GM23248 (cell line): ENCODE results near the gene CNR2. TPM values are rescaled to one million over a fixed set of nuclear protein-coding genes. Genes with fewer than 3 reads are reported as not detected.
A peak's percentile ranks its signal among the peaks of the same experiment; 100 is the strongest.

Experiments
- DNase-seq: peaks from one replicate; pipeline ENCODE4 v3.0.0-alpha.2; 2015
- H2AFZ ChIP-seq: fragments of 200-600 bp; sonication (generic); 2 replicates; pipeline ENCODE4 v1.6.1; 2016; ENCODE audit warnings: antibody characterized with exemption
- H3F3A ChIP-seq: fragments of 200-600 bp; sonication (generic); 2 replicates; pipeline ENCODE4 v1.6.1; 2016; ENCODE audit warnings: mild to moderate bottlenecking, antibody characterized with exemption, mixed run types; ENCODE audit not compliant: insufficient read depth
- H3K27ac ChIP-seq: fragments of 200-600 bp; sonication (generic); 2 replicates; pipeline ENCODE4 v1.5.1; 2016; ENCODE audit warnings: mild to moderate bottlenecking
- H3K27me3 ChIP-seq: fragments of 200-600 bp; sonication (generic); replicated peaks from 2 replicates; pipeline ENCODE4 v1.6.1; 2016; ENCODE audit warnings: mild to moderate bottlenecking; ENCODE audit not compliant: insufficient read depth
- H3K36me3 ChIP-seq: fragments of 200-600 bp; sonication (generic); 2 replicates; pipeline ENCODE4 v1.6.1; 2016; ENCODE audit warnings: low read depth, mild to moderate bottlenecking
- H3K4me1 ChIP-seq: fragments of 200-600 bp; sonication (generic); 2 replicates; pipeline ENCODE4 v1.6.1; 2016; ENCODE audit warnings: mild to moderate bottlenecking; ENCODE audit not compliant: insufficient read depth
- H3K4me2 ChIP-seq: fragments of 200-600 bp; sonication (generic); one replicate; pipeline ENCODE4 v1.6.1; 2016; ENCODE audit warnings: mild to moderate bottlenecking; ENCODE audit not compliant: unreplicated experiment
- H3K4me3 ChIP-seq: fragments of 200-600 bp; sonication (generic); 2 replicates; pipeline ENCODE4 v1.5.1; 2016; ENCODE audit warnings: mild to moderate bottlenecking
- H3K79me2 ChIP-seq: fragments of 200-600 bp; sonication (generic); 2 replicates; pipeline ENCODE4 v1.6.1; 2016; ENCODE audit warnings: mild to moderate bottlenecking; ENCODE audit not compliant: insufficient read depth
- H3K9ac ChIP-seq: fragments of 200-600 bp; sonication (generic); 2 replicates; pipeline ENCODE4 v1.6.1; 2016; ENCODE audit warnings: mild to moderate bottlenecking
- H3K9me2 ChIP-seq: fragments of 200-600 bp; sonication (generic); 2 replicates; pipeline ENCODE4 v1.6.1; 2016; ENCODE audit warnings: mixed run types, mild to moderate bottlenecking, moderate library complexity; ENCODE audit not compliant: insufficient read depth
- H3K9me3 ChIP-seq: fragments of 200-600 bp; sonication (generic); one replicate; pipeline ENCODE4 v1.6.1; 2017; ENCODE audit warnings: low read depth
- H4K20me1 ChIP-seq: fragments of 200-600 bp; sonication (generic); 2 replicates; pipeline ENCODE4 v1.6.0; 2016; ENCODE audit not compliant: insufficient read depth
- EZH2 ChIP-seq: fragments of 200-600 bp; sonication (generic); IDR thresholded peaks from 2 replicates; pipeline ENCODE4 v1.6.1; 2018; ENCODE audit warnings: antibody characterized with exemption, mild to moderate bottlenecking; ENCODE audit not compliant: insufficient read depth, poor library complexity, severe bottlenecking
- EZH2phosphoT487 ChIP-seq: fragments of 200-600 bp; sonication (generic); IDR thresholded peaks from 2 replicates; pipeline ENCODE4 v1.6.1; 2018; ENCODE audit warnings: antibody characterized with exemption, moderate library complexity, mild to moderate bottlenecking, low read depth; ENCODE audit not compliant: insufficient read depth
- WGBS, 2 experiments: methylation state at CpG; one replicate each; pipeline ENCODE4 v1.1.6; 2015 to 2017; ENCODE audit warnings: low lambda C conversion rate in 2 of 2, low coverage in 1 of 2; ENCODE audit errors: missing lambda C conversion rate in 2 of 2; 5-methylcytosine and 5-hydroxymethylcytosine counted together
- in situ Hi-C: fragments of 300-500 bp; cut with MboI; formaldehyde crosslinking; loops from 2 replicates; pipeline ENCODE4 v1.15.0; 2020
- polyA plus RNA-seq: library from polyadenylated mRNA; unstranded; fragments of >200 nt; fragmentation: Nextera tagmentation; extraction: Ambion mirVana; gene quantifications from 2 replicates; pipeline ENCODE4 v1.2.1, GENCODE V29; 2016
- total RNA-seq: library from RNA; depleted of rRNA; stranded (reverse); fragments of >200 nt; shearing (Covaris generic); gene quantifications from 2 replicates; pipeline ENCODE4 v1.2.3, GENCODE V29; 2014

The CNR2 gene
- total and polyA plus RNA-seq, 2 experiments from 2014 or later, result not detected

DNA sequence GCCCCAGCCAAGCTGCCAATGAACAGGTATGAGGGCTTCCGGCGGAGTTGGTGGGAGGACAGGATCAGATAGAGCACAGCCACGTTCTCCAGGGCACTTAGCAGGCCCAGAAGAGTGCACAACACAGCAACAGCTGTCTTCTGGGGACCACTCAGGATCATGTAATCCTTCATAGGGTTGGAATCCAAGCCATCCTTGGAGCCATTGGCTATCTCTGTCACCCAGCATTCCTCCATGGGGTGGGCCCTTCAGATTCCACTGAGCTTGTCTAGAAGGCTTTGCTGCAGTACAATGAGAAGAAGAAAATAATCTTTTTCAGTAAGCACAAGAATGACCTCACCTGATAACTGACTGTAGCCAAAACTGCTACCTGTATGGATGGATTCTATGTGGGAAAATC lies 37.8 kb downstream of the CNR2 start:
- no peaks in the 10 kb centered on the region for H3K4me1 ChIP-seq
- no peaks in the 10 kb centered on the region for H3K36me3 ChIP-seq
- no peaks in the 10 kb centered on the region for H3K79me2 ChIP-seq
- no peak for TF ChIP-seq EZH2
- TF ChIP-seq EZH2phosphoT487, result no peak
- no peak overlapping the region for H2AFZ ChIP-seq
- no peak overlapping the region for H3K9ac ChIP-seq
- no peaks in the 10 kb centered on the region for H3K9me2 ChIP-seq
- H3K27ac ChIP-seq, result no peak overlapping the region
- no peaks in the 10 kb centered on the region for H3F3A ChIP-seq
- no peak overlapping the region for H3K4me2 ChIP-seq
- 49 to 60% methylated on average over 3 of the region's 3 CpGs for WGBS, 2 experiments
- DNase-seq, result no peak
- peaks cover 4% of the 10 kb centered on the region for H3K9me3 ChIP-seq
- H4K20me1 ChIP-seq, result no peaks in the 10 kb centered on the region
- H3K4me3 ChIP-seq, result no peak overlapping the region
- in situ Hi-C loops, result no loop called here
- no peaks in the 10 kb centered on the region for H3K27me3 ChIP-seq

- WGBS, 2 experiments, result 52 to 57% methylated on average over 3 of the region's 3 CpGs
- no peak for TF ChIP-seq EZH2phosphoT487
- TF ChIP-seq EZH2, result no peak
- Histone ChIP-seq H3K9me2 (no peaks in the 10 kb centered on the region), H3F3A (no peaks in the 10 kb centered on the region), H3K36me3 (no peaks in the 10 kb centered on the region), H3K27ac (no peak overlapping the region), H3K79me2 (no peaks in the 10 kb centered on the region), H3K4me3 (no peak overlapping the region), H3K4me2 (no peak overlapping the region), H3K27me3 (no peaks in the 10 kb centered on the region), H3K9me3 (no peaks in the 10 kb centered on the region), H4K20me1 (no peaks in the 10 kb centered on the region), H2AFZ (no peak overlapping the region), H3K9ac (no peak overlapping the region), H3K4me1 (no peaks in the 10 kb centered on the region)
- DNase-seq, result no peak
- in situ Hi-C loops, result no loop called here
Measured at GRCh38 chr1:23872421-23872820, 40.7 kb downstream of the CNR2 start.

DNA sequence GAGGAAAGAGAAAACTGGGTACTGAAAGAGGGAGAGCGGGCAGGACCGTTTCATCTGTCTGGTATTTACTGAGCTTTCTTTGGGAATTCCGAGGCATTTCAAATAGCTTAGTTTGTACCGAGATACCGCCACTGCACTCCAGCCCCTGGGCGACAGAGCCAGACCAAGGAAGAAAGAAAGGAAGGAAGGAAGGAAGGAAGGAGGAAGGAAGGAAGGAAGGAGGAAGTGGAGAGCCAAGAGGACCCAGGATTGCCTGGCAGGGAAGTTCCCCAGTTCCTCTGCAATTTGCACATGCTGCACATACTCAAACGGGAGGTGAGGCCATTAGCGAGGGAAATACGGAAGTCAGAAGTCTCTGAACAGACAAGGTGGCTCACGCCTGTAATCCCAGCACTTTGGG lies 44.1 kb downstream of the CNR2 start:
- Histone ChIP-seq H3K9me3 (no peaks in the 10 kb centered on the region), H3K9me2 (no peaks in the 10 kb centered on the region), H3K27ac (no peak overlapping the region), H4K20me1 (no peaks in the 10 kb centered on the region), H3K36me3 (no peaks in the 10 kb centered on the region), H2AFZ (peak overlapping the region; percentile 97), H3K27me3 (0 out of 2 replicates have a peak, but pooled peaks cover 7% of the 10 kb centered on the region), H3K79me2 (no peaks in the 10 kb centered on the region), H3K4me2 (peak overlapping the region; percentile 98), H3F3A (no peaks in the 10 kb centered on the region), H3K9ac (peak overlapping the region; percentile 52), H3K4me1 (no peaks in the 10 kb centered on the region), H3K4me3 (peak overlapping the region; percentile 73)
- DNase-seq, result no peak
- WGBS, 2 experiments, result 28 to 32% methylated on average over 10 of the region's 10 CpGs
- TF ChIP-seq EZH2 (no peak), EZH2phosphoT487 (no peak)
- in situ Hi-C loops, result no loop called here

DNA sequence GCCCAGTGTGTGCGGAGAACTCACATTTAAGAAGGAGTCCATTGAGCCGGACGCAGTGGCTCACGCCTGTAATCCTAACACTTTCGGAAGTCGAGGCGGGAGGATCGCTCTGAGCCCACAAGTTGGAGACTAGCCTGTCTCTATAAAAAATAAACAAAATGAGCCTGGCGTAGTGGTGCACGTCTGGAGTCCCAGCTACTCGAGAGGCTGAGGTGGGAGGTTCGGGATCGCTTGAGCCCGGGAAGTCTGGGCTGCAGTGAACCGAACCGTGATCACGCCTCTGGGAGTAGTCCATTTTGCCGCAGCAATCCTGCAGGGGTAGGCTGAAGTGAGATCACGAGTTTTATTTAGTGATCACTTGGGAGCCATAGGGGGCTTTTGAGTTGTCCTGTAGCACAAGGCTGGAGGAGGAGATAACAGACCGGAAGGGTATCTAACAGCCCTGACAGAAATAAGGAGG lies 44.6 kb downstream of the CNR2 start:
- Histone ChIP-seq H3K27ac (no peak overlapping the region), H3K9ac (peak overlapping the region; percentile 52), H3K79me2 (no peaks in the 10 kb centered on the region), H3K9me2 (no peaks in the 10 kb centered on the region), H4K20me1 (no peaks in the 10 kb centered on the region), H3K9me3 (no peaks in the 10 kb centered on the region), H3K4me3 (peak overlapping the region; percentile 73), H3K36me3 (no peaks in the 10 kb centered on the region), H3F3A (no peaks in the 10 kb centered on the region), H2AFZ (peak overlapping the region; percentile 97), H3K4me2 (peak overlapping the region; percentile 98), H3K4me1 (no peaks in the 10 kb centered on the region), H3K27me3 (0 out of 2 replicates have a peak, but pooled peaks cover 7% of the 10 kb centered on the region)
- DNase-seq, result peak; percentile 58
- TF ChIP-seq EZH2phosphoT487, result no peak
- no peak for TF ChIP-seq EZH2
- WGBS, 2 experiments, result 1% methylated on average over 20 of the region's 20 CpGs
- in situ Hi-C loops, result no loop called here
